K562 (cell line): ENCODE measurements around the gene TBX6. TPM values are rescaled to one million over a fixed set of nuclear protein-coding genes. Genes with fewer than 3 reads are reported as not detected.

ENCODE experiments used
- CREM ChIP-seq: IDR thresholded peaks from 2 replicates; pipeline ENCODE4 v1.6.1; 2014; ENCODE audit warnings: antibody characterized with exemption, low read depth
- GATA2 ChIP-seq: sonication (generic); formaldehyde crosslinking; IDR thresholded peaks from 2 replicates; pipeline ENCODE4 v1.4.0; 2020; ENCODE audit warnings: mild to moderate bottlenecking, missing genetic modification reagents
- HNRNPLL ChIP-seq: fragments of 200-400 bp; formaldehyde crosslinking; IDR thresholded peaks from 2 replicates; pipeline ENCODE4 v1.6.1; 2017; ENCODE audit warnings: low read length, low read depth, mild to moderate bottlenecking; ENCODE audit not compliant: poor library complexity, severe bottlenecking
- NBN ChIP-seq: fragments of 450-650 bp; IDR thresholded peaks from 2 replicates; pipeline ENCODE4 v1.6.1; 2016; ENCODE audit warnings: low read depth, mild to moderate bottlenecking
- NFRKB ChIP-seq: fragments of 450-650 bp; IDR thresholded peaks from 2 replicates; pipeline ENCODE4 v1.6.1; 2016; ENCODE audit warnings: low read depth
- PHB ChIP-seq: fragments of 250-450 bp; sonication (Bioruptor Pico); IDR thresholded peaks from 2 replicates; pipeline ENCODE4 v1.5.0; 2021
- RFX5 ChIP-seq: IDR thresholded peaks from 2 replicates; pipeline ENCODE4 v1.6.1; 2011; ENCODE audit warnings: low read depth, mild to moderate bottlenecking, improper control_type of control experiment, low read length
- ZNF121 ChIP-seq: sonication (generic); formaldehyde crosslinking; conservative IDR thresholded peaks from 2 replicates; pipeline ENCODE4 v1.8.0; 2022; ENCODE audit warnings: missing genetic modification reagents
- ZNF143 ChIP-seq: sonication (generic); formaldehyde crosslinking; IDR thresholded peaks from 2 replicates; pipeline ENCODE4 v1.9.0; 2022; ENCODE audit warnings: mild to moderate bottlenecking, missing genetic modification reagents
- ZNF318 ChIP-seq, 2 experiments: fragments of 450-650 bp; IDR thresholded peaks; 2 replicates each; pipeline ENCODE4 v1.6.1; 2016; ENCODE audit warnings: mild to moderate bottlenecking in 2 of 2, borderline replicate concordance in 1 of 2, low read depth in 1 of 2, moderate library complexity in 1 of 2
- ZNF75A ChIP-seq: fragments of 450-650 bp; formaldehyde crosslinking; IDR thresholded peaks from 2 replicates; pipeline ENCODE4 v1.4.0; 2020; ENCODE audit warnings: mild to moderate bottlenecking
- polyA plus RNA-seq, 8 experiments: library from polyadenylated mRNA; depleted of rRNA in 4 of 8; stranded (reverse) in 5 of 8; unstranded in 3 of 8; fragments of >200 nt; fragmentation: Nextera tagmentation in 2 of 8; fragmentation: Illumina TruSeq in 1 of 8; extraction: Ambion mirVana in 2 of 8; extraction: Trizol in 1 of 8; gene quantifications; 2 replicates each; pipeline versions ENCODE4 v1.2.1 to v1.2.3, GENCODE V29; 2011 to 2014; ENCODE audit warnings: inconsistent platforms in 1 of 8, missing spikeins in 1 of 8
- total RNA-seq, 7 experiments: library from RNA; depleted of rRNA in 6 of 7; stranded (reverse); fragments of >200 nt in 6 of 7; fragmentation: Illumina TruSeq in 2 of 7; extraction: Trizol in 2 of 7; gene quantifications; 2 replicates each; pipeline versions ENCODE4 v1.2.1 to v1.2.3, GENCODE V29; 2011 to 2021; ENCODE audit warnings: low replicate concordance in 1 of 7
- TF ChIP-seq, protein P1 (sequence below): fragments of 250-450 bp; sonication (Bioruptor Pico); IDR thresholded peaks from 2 replicates; pipeline ENCODE4 v1.4.0; 2020; ENCODE audit warnings: mild to moderate bottlenecking, moderate library complexity
- TF ChIP-seq, protein P2 (sequence below): fragments of 150-350 bp; conservative IDR thresholded peaks from 2 replicates; pipeline ENCODE4 v1.6.1; 2014; ENCODE audit warnings: low read length

Gene TBX6
- total and polyA plus RNA-seq, 9 of the 15 experiments (the other 6 are each of a cell fraction or from before 2014, with no cell fraction given) = 0.07 to 0.58 (median 0.11) TPM; not detected in 2

DNA sequence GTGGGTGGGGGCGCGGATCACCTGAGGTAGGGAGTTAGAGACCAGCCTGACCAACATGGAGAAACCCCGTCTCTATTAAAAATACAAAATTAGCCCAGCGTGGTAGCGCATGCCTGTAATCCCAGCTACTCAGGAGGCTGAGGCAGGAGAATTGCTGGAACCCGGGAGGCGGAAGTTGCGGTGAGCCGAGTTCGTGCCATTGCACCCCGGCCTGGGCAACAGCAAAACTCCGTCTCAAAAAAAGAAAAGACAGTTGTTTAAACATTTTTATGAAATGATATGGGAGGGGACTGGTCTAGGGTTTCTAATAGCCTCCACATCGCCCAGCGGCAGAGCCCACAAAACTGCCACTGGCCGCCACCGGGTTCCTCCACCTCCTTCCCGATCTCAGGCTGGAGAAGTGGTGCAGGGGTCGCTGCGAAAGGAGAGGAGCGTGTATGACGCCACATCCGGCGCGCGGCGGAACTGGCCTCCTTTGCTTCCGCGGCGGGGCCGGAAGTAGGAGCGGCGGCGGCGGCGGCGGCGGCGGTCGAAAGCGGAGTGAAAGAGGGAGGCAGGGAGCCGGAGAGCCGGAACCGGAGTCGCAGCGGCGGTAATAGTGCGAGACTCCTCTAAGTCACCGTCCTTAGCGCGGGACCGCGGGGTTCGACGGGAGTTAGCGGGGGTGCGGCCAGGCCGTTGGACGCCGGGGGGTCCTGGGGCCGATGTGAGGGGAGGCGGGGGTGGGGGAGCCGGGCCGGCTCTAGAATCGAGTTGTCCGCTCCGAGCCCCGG lies 16.0 kb downstream of the TBX6 start, which contains the start of gene PPP4C (continued):
- TF ChIP-seq HNRNPLL (peak; percentile 86), GATA2 (CRISPR knock-in tag) (no peak), RFX5 (no peak), ZNF143 (peak; percentile 27; the same call in 1 of the 2 replicates), NBN (peak; percentile 37; the same call in 1 of the 2 replicates), PHB (CRISPR knock-in tag) (no peak), ZNF318 (IDR thresholded peaks at IDR 0.05; ENCODE audit: borderline replicate concordance in 1 of 2, low read depth in 1 of 2) (no peak), CREM (peak; percentile 98), NFRKB (0 out of 2 replicates have a peak, but pooled peaks have one; percentile 57), ZNF121 (CRISPR knock-in tag) (no peak), ZNF75A (CRISPR knock-in tag) (no peak)
- TF ChIP-seq, protein P1, sequence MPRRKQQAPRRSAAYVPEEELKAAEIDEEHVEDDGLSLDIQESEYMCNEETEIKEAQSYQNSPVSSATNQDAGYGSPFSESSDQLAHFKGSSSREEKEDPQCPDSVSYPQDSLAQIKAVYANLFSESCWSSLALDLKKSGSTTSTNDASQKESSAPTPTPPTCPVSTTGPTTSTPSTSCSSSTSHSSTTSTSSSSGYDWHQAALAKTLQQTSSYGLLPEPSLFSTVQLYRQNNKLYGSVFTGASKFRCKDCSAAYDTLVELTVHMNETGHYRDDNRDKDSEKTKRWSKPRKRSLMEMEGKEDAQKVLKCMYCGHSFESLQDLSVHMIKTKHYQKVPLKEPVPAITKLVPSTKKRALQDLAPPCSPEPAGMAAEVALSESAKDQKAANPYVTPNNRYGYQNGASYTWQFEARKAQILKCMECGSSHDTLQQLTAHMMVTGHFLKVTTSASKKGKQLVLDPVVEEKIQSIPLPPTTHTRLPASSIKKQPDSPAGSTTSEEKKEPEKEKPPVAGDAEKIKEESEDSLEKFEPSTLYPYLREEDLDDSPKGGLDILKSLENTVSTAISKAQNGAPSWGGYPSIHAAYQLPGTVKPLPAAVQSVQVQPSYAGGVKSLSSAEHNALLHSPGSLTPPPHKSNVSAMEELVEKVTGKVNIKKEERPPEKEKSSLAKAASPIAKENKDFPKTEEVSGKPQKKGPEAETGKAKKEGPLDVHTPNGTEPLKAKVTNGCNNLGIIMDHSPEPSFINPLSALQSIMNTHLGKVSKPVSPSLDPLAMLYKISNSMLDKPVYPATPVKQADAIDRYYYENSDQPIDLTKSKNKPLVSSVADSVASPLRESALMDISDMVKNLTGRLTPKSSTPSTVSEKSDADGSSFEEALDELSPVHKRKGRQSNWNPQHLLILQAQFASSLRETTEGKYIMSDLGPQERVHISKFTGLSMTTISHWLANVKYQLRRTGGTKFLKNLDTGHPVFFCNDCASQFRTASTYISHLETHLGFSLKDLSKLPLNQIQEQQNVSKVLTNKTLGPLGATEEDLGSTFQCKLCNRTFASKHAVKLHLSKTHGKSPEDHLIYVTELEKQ = no peak
- TF ChIP-seq, protein P2, sequence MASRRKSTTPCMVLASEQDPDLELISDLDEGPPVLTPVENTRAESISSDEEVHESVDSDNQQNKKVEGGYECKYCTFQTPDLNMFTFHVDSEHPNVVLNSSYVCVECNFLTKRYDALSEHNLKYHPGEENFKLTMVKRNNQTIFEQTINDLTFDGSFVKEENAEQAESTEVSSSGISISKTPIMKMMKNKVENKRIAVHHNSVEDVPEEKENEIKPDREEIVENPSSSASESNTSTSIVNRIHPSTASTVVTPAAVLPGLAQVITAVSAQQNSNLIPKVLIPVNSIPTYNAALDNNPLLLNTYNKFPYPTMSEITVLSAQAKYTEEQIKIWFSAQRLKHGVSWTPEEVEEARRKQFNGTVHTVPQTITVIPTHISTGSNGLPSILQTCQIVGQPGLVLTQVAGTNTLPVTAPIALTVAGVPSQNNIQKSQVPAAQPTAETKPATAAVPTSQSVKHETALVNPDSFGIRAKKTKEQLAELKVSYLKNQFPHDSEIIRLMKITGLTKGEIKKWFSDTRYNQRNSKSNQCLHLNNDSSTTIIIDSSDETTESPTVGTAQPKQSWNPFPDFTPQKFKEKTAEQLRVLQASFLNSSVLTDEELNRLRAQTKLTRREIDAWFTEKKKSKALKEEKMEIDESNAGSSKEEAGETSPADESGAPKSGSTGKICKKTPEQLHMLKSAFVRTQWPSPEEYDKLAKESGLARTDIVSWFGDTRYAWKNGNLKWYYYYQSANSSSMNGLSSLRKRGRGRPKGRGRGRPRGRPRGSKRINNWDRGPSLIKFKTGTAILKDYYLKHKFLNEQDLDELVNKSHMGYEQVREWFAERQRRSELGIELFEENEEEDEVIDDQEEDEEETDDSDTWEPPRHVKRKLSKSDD = no peak
